IPS DF 19.7 (cell line): ENCODE measurements around the gene GPX4.

ENCODE experiments used
- DNase-seq: peaks from one replicate; pipeline ENCODE4 v3.0.0-alpha.2; 2013; ENCODE audit warnings: low read depth, low spot score

GPX4 gene

DNA sequence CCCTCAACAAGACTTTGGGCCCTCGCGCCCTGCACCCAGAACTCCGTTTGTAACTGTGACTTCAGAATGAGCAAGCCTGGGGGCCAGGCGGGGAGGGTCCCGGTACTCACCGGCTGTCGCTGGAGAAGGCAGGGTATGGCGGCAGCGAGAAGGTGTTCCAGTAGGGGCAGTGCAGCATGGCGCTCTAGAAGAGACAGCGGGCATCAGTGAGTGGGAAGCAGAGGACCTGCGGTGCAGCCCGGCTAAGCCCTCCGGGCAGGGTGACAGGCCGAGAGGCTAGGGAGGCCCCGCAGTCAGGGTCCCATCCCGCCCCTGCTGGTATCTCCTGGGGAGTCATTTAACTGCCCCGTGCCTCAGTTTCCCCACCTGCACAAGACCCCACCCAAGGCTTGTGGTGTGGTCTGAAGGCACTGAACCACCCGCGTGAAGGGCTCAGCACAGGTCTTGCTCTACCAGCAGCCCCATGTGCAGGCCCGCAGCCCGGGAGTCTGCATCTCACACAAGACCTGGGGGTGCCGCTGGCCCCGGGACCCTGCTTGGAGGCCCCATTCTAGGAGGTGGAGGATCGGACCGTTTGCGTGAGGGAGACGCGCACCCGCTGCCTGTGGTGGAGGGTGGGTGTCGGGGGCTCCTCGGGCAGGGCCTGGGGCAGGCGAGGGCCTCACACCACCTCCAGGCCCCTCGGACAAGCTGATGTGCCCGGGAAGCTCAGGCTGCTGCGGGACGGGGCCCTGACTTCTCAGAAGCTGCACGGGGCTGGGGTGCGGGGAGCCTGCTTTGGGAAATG is 45.7 kb downstream of the GPX4 start:
- DNase-seq, result no peak

GRCh38 chr19:1150333-1151036 is 46.7 kb downstream of the GPX4 start:
- DNase-seq, result no peak

DNA sequence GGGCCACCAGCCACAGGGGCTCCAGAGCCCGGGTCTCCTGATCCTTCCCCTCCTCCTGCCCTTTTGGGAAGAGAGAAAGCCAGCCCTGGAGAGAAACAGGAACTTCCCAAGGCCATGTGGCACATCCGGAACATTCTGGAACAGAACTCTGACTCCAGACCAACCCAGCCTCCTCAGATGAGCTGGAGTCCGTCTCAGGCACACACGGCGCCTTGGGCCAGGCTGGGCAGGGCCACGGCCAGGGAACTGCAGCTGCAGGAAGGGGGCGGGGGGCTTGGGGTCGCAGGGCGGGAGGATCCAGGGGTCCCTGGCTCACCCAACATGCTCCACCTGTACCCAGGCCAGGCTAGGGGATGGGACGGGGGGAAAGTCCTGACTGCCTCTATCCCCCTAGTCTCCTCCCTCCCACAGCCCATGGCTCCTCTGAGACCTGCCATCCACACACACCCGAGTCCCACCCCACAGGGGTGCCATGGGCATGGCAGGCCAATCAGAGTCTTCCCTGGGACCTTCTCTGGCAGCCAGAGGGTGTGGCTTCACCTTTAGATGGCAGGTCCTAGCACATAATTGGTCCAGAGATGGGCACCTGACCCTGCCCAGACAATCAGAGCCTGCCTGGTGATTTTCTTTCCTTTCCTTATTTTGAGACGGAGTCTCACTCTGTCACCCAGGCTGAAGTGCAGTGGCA is 47.4 kb downstream of the GPX4 start:
- no peak for DNase-seq

- DNase-seq, result no peak
Observed at GRCh38 chr19:1151917-1152587, 48.3 kb downstream of the GPX4 start.

DNA sequence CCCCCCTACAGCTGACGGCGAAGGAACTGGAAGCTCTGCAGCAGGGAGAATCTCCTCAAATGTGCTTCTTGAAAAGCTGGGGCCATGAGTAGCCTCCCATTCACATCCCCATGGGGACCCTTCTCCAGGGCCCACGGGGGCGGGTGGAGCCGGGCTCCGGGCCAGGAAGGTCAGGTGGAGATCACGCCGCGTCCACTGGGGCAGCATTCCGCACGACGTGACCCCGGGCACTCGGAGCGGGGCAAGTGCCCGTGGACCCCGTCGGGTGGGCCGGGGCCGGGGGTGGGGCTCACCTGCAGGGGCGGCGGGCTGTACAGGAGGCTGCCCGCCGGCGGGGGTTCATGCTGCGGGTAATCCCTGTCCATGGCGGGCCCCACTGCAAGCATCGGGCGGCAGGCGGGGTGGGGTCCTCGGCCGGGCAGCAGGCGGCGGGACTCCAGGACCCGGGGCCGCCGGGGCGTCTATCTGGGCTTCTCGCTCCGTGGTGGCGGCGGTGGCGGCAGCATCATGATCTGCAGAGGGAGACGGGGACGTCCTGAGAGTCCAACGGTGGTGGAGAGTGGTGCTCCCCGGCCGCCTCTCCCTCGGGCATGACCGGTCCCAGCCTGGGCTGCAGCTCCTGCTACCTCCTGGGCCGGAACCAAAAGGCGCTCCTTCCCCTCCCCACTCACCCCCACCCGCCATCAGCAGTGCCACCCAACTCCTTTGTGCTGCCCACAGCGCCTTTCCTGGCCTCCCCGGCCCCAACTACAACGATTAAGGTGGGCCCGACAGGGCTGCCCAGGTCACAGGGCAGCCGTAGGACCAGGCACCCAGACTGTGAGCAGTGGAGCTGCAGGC is 50.3 kb downstream of the GPX4 start:
- DNase-seq, result no peak

DNA sequence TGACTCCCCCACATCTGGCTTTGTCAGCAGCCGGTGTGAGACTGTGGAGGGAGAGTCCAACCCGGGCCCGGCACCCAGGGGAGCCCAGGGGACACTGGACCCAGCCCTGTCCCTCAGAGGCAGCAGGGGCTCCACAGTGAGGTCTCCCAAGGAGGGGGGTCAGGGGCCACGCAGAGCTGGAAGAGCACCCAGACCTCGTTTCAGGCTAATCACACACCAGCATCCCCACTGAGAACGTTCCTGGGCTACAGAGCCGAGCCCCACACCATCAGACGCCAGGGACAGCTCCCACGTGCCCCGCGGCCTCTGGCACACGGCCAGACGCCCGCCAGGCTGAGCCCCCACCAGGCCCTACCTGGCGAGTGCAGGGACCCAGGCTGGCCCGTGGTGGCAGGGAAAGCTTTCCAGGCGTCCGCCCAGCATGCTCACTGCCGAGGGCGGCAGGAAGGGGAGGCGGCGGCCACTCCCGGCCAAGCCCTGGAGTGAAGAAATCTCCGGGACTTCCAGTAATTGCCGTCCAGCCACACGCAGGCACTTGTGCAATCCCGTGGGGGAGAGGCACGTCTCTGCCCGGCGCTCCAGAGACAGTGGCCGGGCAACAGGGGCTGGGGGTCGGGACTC is 51.0 kb downstream of the GPX4 start:
- no peak for DNase-seq

DNA sequence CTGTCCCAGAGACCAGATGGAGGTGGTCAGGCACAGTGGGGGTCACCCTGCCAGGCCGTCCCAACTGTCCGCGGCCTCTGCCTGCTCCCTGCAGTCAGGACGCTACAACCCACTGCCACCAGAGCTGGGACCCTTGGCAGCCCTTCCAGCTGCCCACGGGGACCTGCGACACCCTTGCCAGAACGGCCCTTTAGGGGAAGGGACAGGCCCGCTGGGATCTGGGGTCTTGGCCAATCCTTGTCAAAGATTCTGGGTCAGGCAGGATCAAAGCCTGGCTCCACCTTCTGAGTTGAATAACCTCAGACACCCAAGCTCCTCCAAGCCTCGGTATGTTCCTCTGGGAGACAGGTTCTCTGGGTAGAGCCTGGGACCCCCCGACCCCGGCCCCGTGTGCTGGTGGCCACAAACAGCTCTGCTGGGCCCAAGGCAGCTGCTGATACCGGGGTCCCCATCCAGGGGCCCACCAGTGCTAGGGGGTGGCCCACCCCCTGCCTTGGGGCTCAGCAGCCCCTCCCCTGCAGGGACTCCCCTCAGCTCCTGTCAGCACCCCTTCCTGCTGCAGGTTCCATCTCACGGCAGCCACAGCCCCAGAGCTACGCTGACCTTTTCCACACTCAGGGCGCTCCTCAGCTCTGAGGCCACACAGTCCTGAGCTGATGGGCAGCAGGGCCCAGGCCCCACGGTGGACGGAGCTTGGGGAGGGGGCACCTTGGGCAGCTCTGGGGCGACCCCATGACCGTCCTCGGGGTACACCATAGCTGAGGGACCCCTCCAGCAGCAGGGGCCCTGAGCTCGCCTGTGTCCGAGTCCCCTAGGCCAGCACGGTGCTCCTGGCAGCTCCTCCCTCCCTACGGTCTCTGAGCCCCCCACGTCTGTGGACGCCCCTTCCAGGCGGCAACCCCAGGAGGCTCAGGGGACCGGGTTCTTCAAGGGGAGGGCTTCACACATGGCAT is 51.8 kb downstream of the GPX4 start:
- DNase-seq, result no peak
